ENCODE data around the gene SMG9. TPM values are rescaled to one million over a fixed set of nuclear protein-coding genes. Genes with fewer than 3 reads are reported as not detected.

Gene SMG9
- total and polyA plus RNA-seq, 4 donors, result 23.5 to 55.9 (median 29.6) TPM

GRCh38 chr19:43786665-43787064 lies 31.9 kb upstream of the SMG9 start:
- Histone ChIP-seq H3K9me3 (ENCODE audit: control insufficient read depth in 4 of 4, insufficient read depth in 3 of 4, low read length in 3 of 4) (no peaks in the 10 kb centered on the region), H3K27me3 (ENCODE audit: control insufficient read depth in 3 of 3, insufficient read depth in 3 of 3, low read length in 2 of 3) (no peaks in the 10 kb centered on the region), H3K4me3 (no peak overlapping the region), H3K36me3 (ENCODE audit: control insufficient read depth in 4 of 4, insufficient read depth in 4 of 4, low read length in 4 of 4) (no peaks in the 10 kb centered on the region), H3K27ac (ENCODE audit: low read depth in 1 of 2, low read length in 1 of 2) (no peak overlapping the region), H3K4me1 (ENCODE audit: control insufficient read depth in 5 of 5, insufficient read depth in 5 of 5, low read length in 5 of 5) (peaks cover 0 to 5% (median 0%) of the 10 kb centered on the region in 5 donors), H3K9ac (ENCODE audit: insufficient read depth in 1 of 2, low read length in 2 of 2) (no peak overlapping the region)
- DNase-seq (no peak), ATAC-seq (ENCODE audit: insufficient read depth, low FRiP score) (no peak)
- no peak for TF ChIP-seq CTCF (IDR thresholded peaks at IDR 0.05; ENCODE audit: control extremely low read depth, extremely low read depth)
- 44 to 59% methylated on average over 1 of the region's 1 CpG for WGBS, 2 donors

DNA sequence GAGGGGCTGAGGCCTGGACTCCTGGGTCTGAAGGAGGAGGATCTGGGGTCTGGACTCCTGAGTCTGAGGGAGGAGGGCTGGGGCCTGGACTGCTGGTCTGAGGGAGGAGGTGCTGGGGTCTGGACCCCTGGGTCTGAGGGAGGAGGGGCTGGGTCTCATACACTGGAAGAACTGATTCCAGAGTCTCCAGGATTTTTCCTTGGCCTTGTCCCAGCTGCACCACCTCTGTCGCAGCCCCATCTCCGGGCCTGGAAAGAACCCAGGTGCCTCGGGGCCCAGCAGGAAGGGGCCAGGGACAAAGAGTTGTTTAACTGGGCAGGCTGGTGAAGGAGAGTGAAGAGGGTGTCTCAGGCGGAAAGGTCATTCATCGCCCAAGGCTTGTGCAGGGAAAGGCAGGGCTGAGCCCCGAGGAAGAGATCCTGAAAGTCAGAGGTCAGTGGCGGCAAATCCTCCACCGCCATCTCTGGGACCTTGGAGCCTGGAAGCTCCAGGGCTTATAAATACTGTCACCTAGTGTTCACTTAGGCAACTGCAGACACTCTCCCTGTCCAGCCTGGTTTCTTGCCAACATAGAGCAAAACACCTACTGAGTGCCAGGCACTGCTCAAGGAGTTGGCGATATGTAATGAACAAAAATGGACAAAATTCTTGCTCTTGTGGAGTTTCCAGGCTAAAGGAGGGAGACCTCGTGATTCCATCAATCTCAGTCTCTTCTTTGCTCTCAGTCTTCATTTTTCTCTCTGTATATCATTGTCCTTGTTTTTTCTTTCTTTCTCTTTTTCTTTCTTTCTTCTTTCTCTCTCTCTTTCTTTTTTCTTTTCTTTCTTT lies 30.4 kb upstream of the SMG9 start:
- Histone ChIP-seq H3K4me1 (ENCODE audit: control insufficient read depth in 5 of 5, insufficient read depth in 5 of 5, low read length in 5 of 5) (peaks cover 0 to 7% (median 0%) of the 10 kb centered on the region in 5 donors), H3K27ac (ENCODE audit: low read depth in 1 of 2, low read length in 1 of 2) (no peak overlapping the region), H3K4me3 (no peak overlapping the region), H3K27me3 (ENCODE audit: control insufficient read depth in 3 of 3, insufficient read depth in 3 of 3, low read length in 2 of 3) (no peaks in the 10 kb centered on the region), H3K9me3 (ENCODE audit: control insufficient read depth in 4 of 4, insufficient read depth in 3 of 4, low read length in 3 of 4) (peaks cover 0 to 3% (median 0%) of the 10 kb centered on the region in 4 donors), H3K36me3 (ENCODE audit: control insufficient read depth in 4 of 4, insufficient read depth in 4 of 4, low read length in 4 of 4) (no peaks in the 10 kb centered on the region), H3K9ac (ENCODE audit: insufficient read depth in 1 of 2, low read length in 2 of 2) (no peak overlapping the region)
- TF ChIP-seq CTCF (IDR thresholded peaks at IDR 0.05; ENCODE audit: control extremely low read depth, extremely low read depth), result peak; percentile 98
- DNase-seq (peak; percentile 51 to 66 (median 66)), ATAC-seq (ENCODE audit: insufficient read depth, low FRiP score) (peak; percentile 77)
- 15 to 22% methylated on average over 10 of the region's 10 CpGs for WGBS, 2 donors

GRCh38 chr19:43784241-43784980 lies 29.6 kb upstream of the SMG9 start:
- Histone ChIP-seq H3K27me3 (ENCODE audit: control insufficient read depth in 3 of 3, insufficient read depth in 3 of 3, low read length in 2 of 3) (no peaks in the 10 kb centered on the region), H3K4me1 (ENCODE audit: control insufficient read depth in 5 of 5, insufficient read depth in 5 of 5, low read length in 5 of 5) (peaks cover 0 to 8% (median 0%) of the 10 kb centered on the region in 5 donors), H3K27ac (ENCODE audit: low read depth in 1 of 2, low read length in 1 of 2) (no peak overlapping the region), H3K36me3 (ENCODE audit: control insufficient read depth in 4 of 4, insufficient read depth in 4 of 4, low read length in 4 of 4) (no peaks in the 10 kb centered on the region), H3K4me3 (no peak overlapping the region), H3K9me3 (ENCODE audit: control insufficient read depth in 4 of 4, insufficient read depth in 3 of 4, low read length in 3 of 4) (peaks cover 0 to 3% (median 0%) of the 10 kb centered on the region in 4 donors), H3K9ac (ENCODE audit: insufficient read depth in 1 of 2, low read length in 2 of 2) (no peak overlapping the region)
- 63 to 68% methylated on average over 4 of the region's 4 CpGs for WGBS, 2 donors
- no peak for ATAC-seq (ENCODE audit: insufficient read depth, low FRiP score)
- no peak for TF ChIP-seq CTCF (IDR thresholded peaks at IDR 0.05; ENCODE audit: control extremely low read depth, extremely low read depth)
- no peak for DNase-seq
